Stomach (tissue), 9 donors: ENCODE results near the gene DEDD2. TPM values are rescaled to one million over a fixed set of nuclear protein-coding genes. Genes with fewer than 3 reads are reported as not detected.

ENCODE experiments used
- DNase-seq, 2 donors: peaks; one replicate each; pipeline versions ENCODE4 v3.0.0 to v3.0.0-alpha.2; 2013 to 2019
- H3K27ac ChIP-seq, 5 donors: fragments of 200-600 bp in 4 of 5; sonication (generic) in 4 of 5; one replicate each; pipeline ENCODE4 v1.5.1; 2013 to 2019; ENCODE audit warnings: mild to moderate bottlenecking in 1 of 5, moderate library complexity in 1 of 5
- H3K27me3 ChIP-seq, 3 donors: fragments of 200-600 bp; sonication (generic); one replicate each; pipeline ENCODE4 v1.5.1; 2017 to 2019; ENCODE audit warnings: mixed run types in 1 of 3
- H3K36me3 ChIP-seq, 4 donors: fragments of 200-600 bp; sonication (generic); 1 replicate in 3 of 4; 2 replicates in 1 of 4; pipeline ENCODE4 v1.5.1; 2016 to 2019
- H3K4me1 ChIP-seq, 4 donors: fragments of 200-600 bp; sonication (generic); one replicate each; pipeline ENCODE4 v1.5.1; 2016 to 2019
- H3K4me3 ChIP-seq, 4 donors: fragments of 200-600 bp; sonication (generic) in 3 of 4; one replicate each; pipeline ENCODE4 v1.5.1; 2016 to 2019; ENCODE audit warnings: mild to moderate bottlenecking in 1 of 4
- H3K9me3 ChIP-seq, 4 donors: fragments of 200-600 bp; sonication (generic); one replicate each; pipeline ENCODE4 v1.5.1; 2016 to 2019
- CTCF ChIP-seq, 7 experiments: fragments of 450-650 bp in 4 of 7; fragments of 200-600 bp in 3 of 7; sonication (generic) in 3 of 7; IDR thresholded peaks; one replicate each; pipeline ENCODE4 v1.5.1; 2016 to 2019; ENCODE audit warnings: antibody characterized with exemption in 7 of 7, control low read depth in 2 of 7, mild to moderate bottlenecking in 1 of 7
- EP300 ChIP-seq: sonication (generic); formaldehyde crosslinking; IDR thresholded peaks from one replicate; pipeline ENCODE4 v1.6.1; 2017; ENCODE audit warnings: antibody characterized with exemption
- POLR2A ChIP-seq, 4 donors: fragments of 450-650 bp; IDR thresholded peaks; one replicate each; pipeline ENCODE4 v1.6.1; 2016; ENCODE audit warnings: antibody characterized with exemption in 4 of 4, control low read depth in 2 of 4, mild to moderate bottlenecking in 1 of 4, moderate library complexity in 1 of 4
- POLR2AphosphoS5 ChIP-seq, 3 donors: sonication (generic); formaldehyde crosslinking; IDR thresholded peaks; one replicate each; pipeline ENCODE4 v1.6.1; 2016; ENCODE audit warnings: antibody characterized with exemption in 3 of 3
- WGBS, 5 donors: extraction: QIAGEN DNeasy Blood & Tissue Kit in 3 of 5; methylation state at CpG; one replicate each; pipeline versions ENCODE4 v1.1.5 to v1.1.7; 2013 to 2018; 5-methylcytosine and 5-hydroxymethylcytosine counted together
- intact Hi-C: fragments of 100-400 bp; cut with DNase I; formaldehyde crosslinking; loops from one replicate; pipeline ENCODE4 v1.15.1; 2023; ENCODE audit warnings: low total_unique reads
- polyA plus RNA-seq, 3 donors: library from polyadenylated mRNA; stranded (reverse); fragments of 200-250 nt; gene quantifications; one replicate each; pipeline ENCODE4 v1.2.3, GENCODE V29; 2013
- total RNA-seq, 5 donors: library from RNA; depleted of rRNA; stranded (reverse); fragments of >200 nt; gene quantifications; one replicate each; pipeline versions ENCODE4 v1.1.0 to v1.2.3, GENCODE V29; 2014 to 2016
- donor health status: healthy with polysubstance abuse.
- donor health status: Bipolar disorder and iron deficiency.
- donor health status: healthy.

The DEDD2 gene
- total and polyA plus RNA-seq, 8 donors: 16.7 to 195 (median 29.0) TPM

- Histone ChIP-seq H3K27me3 (no peaks in the 10 kb centered on the region), H3K4me1 (peaks cover 37 to 81% (median 57%) of the 10 kb centered on the region in 4 donors), H3K4me3 (peak overlapping the region in 3 of 4 donors; percentile 88 to 95 (median 90)), H3K36me3 (peaks cover 18 to 38% (median 27%) of the 10 kb centered on the region in 4 donors), H3K27ac (peak overlapping the region; percentile 39 to 97 (median 91)), H3K9me3 (no peaks in the 10 kb centered on the region)
- WGBS, 5 donors: 70 to 74% (median 73%) methylated on average over 10 of the region's 10 CpGs
- intact Hi-C loops: loop anchor here (5.0 kb wide), 1 partner anchor 42 kb away; no protein-coding TSS in a partner anchor
- TF ChIP-seq CTCF (IDR thresholded peaks at IDR 0.05) (no peak), POLR2AphosphoS5 (IDR thresholded peaks at IDR 0.05) (no peak), EP300 (no peak), POLR2A (IDR thresholded peaks at IDR 0.05) (no peak)
- DNase-seq: no peak
Observed at GRCh38 chr19:42245231-42245630, 27.8 kb upstream of the DEDD2 start.

- intact Hi-C loops: loop anchor here (5.0 kb wide), 1 partner anchor 43 kb away; no protein-coding TSS in a partner anchor
- Histone ChIP-seq H3K27me3 (no peaks in the 10 kb centered on the region), H3K4me1 (peaks cover 31 to 81% (median 59%) of the 10 kb centered on the region in 4 donors), H3K27ac (peak overlapping the region; percentile 88 to 97 (median 94)), H3K4me3 (peak overlapping the region; percentile 88 to 96 (median 92)), H3K36me3 (peaks cover 21 to 38% (median 27%) of the 10 kb centered on the region in 4 donors), H3K9me3 (no peaks in the 10 kb centered on the region)
- DNase-seq: peak; percentile 92 to 98
- WGBS, 5 donors: 1 to 2% (median 1%) methylated on average over 45 of the region's 45 CpGs
- TF ChIP-seq EP300: peak; percentile 21
- peak; percentile 58 to 91 (median 74) for TF ChIP-seq POLR2AphosphoS5 (IDR thresholded peaks at IDR 0.05)
- TF ChIP-seq CTCF (IDR thresholded peaks at IDR 0.05): peak in 5 of 7 experiments; percentile 18 to 78 (median 41)
- no peak for TF ChIP-seq POLR2A (IDR thresholded peaks at IDR 0.05)
Observed at GRCh38 chr19:42244347-42245220, 27.1 kb upstream of the DEDD2 start.

GRCh38 chr19:42242512-42243409 lies 25.3 kb upstream of the DEDD2 start, which contains the start of gene GSK3A:
TSS of gene GSK3A (minus strand) at chr19:42242602. CDS start at chr19:42242465, 137 bp downstream.
- Histone ChIP-seq H3K4me1 (peaks cover 31 to 73% (median 59%) of the 10 kb centered on the region in 4 donors), H3K36me3 (peaks cover 7 to 35% (median 16%) of the 10 kb centered on the region in 4 donors), H3K4me3 (peak within 1 kb of the TSS; percentile 88 to 96 (median 92)), H3K27me3 (no peaks in the 10 kb centered on the region), H3K9me3 (no peaks in the 10 kb centered on the region), H3K27ac (peak within 1 kb of the TSS; percentile 88 to 97 (median 94))
- WGBS, 5 donors: 0% methylated on average over 44 to 76 of the region's 76 CpGs
- DNase-seq: peak; percentile 98 to 99
- intact Hi-C loops: no loop called here
- TF ChIP-seq POLR2A (IDR thresholded peaks at IDR 0.05): peak in 2 of 4 donors; percentile 57 to 76
- TF ChIP-seq POLR2AphosphoS5 (IDR thresholded peaks at IDR 0.05): peak; percentile 93 to 99 (median 98)
- TF ChIP-seq CTCF (IDR thresholded peaks at IDR 0.05): no peak
